GM15510 (cell line): ENCODE measurements around the gene NES.

Source experiments
- POLR2A ChIP-seq: IDR thresholded peaks from 3 replicates; pipeline ENCODE4 v1.6.1; 2011; ENCODE audit warnings: borderline replicate concordance; ENCODE audit not compliant: insufficient read length; ENCODE audit errors: extremely low read depth

Gene NES

DNA sequence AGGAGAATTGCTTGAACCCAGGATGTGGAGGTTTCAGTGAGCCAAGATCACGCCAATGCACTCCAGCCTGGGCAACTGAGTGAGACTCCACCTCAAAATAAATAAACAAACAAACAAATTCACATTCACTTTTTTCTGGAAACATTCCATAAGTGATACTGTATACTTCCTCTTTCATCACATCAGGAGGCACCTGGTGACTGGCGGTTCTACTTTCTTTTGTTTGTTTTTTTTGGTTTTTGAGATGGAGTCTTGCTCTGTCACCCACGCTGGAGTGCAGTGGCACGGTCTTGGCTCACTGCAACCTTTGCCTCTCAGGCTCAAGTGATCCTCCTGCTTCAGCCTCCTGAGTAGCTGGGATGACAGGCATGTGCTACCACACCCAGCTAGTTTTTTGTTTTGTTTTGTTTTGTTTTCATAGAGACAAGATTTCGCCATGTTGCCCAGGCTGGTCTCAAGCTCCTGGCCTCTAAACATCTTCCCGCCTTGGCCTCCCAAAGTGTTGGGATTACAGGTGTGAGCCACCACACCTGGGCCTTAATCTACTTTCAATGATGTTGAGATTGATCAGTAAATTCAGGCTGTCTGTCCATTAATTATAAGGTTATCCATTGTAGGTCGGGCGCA is 47.3 kb downstream of the NES start:
- TF ChIP-seq POLR2A: no peak

DNA sequence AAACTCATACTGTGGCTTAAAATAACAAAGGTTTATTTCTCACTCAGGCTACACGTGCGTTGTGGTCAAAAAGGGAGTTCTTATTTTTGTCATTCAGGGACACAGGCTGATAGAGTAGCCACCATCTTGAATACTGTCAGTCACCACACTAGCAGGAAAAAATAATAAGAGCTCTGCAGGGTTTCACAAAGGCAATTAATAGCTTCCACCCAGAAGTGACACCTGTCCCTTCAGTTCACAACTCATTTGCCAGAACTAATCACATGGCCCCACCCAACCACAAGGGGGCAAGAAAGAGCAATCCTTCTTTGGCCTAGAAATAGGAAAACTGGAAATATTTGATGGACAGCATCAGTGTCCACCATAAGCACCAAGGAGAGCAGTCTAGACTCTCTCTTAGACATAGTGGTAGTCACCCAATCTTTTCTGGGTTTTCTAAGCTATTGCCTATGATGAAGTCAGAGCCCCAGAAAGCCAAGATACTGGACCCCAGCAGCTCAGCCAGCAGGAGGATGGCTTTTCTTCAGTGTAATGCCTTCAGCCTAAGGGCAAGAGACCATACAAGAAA is 49.8 kb downstream of the NES start:
- no peak for TF ChIP-seq POLR2A

DNA sequence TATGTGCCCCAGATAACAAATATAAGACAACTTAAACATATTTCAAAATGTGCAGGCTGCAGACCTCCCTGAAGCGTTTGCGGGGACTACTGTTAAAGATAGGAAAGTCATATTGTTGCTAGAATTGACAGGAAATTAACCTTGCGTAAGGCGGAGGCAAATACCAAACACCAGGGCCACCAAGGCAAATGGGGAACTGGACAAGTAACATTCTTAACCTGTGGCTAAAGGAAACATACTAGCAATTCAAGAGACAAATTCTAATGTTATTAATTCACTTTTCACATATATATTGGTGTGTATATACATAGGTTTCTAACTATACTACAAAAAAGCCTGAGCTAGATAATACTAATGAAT is 51.1 kb downstream of the NES start:
- no peak for TF ChIP-seq POLR2A

DNA sequence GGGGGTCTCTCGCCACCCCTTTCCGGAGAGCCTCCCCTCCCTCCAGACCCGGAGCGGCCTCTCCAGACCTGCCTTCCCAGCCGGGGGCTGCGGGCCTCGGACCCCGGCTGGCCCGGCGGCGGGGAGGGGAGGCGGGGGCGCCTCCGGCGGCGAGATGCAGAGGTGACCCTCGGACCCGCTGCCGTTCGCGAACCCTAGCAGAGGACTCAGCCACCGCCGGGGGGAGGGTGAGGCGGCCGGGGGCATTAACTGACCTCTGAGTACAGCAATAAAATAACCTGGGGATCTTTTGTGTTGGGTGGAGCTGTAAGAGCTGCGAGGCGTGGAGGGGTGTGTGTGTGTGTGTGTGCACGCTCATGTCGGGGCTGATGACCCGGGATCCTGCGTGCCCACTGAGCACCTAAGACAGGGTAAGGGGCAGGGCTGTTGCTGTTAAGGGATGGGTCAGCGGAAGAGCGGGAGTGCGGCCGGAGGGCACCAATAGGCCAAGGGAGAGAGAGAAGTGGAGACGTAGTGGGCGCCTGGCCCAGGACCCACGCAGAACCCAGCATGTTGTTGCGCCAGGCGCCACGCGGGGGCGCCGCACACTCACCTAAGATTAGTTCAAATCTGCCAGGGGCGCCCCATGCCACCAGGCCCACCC is 51.6 kb downstream of the NES start:
- TF ChIP-seq POLR2A: no peak

DNA sequence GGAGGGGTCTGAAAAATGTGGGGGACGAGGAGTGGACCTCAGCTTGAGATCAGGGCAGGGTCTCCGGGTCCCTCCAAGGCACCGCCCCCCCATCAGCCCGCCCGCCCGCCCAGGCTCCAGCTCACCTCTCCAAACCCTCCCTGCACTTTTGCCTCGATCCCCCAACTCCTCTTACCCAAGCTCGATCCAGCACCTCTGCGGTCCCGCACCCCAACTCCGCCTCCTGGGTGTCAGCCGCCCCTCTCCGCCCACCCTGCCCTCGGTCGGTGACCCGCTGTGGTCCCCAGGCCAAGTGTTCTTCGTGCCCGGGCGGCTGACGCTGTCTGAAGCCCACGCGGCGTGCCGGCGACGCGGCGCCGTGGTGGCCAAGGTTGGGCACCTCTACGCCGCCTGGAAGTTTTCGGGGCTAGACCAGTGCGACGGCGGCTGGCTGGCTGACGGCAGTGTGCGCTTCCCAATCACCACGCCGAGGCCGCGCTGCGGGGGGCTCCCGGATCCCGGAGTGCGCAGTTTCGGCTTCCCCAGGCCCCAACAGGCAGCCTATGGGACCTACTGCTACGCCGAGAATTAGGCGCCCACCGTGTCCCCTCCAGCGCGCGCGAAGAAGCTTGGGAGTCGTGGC is 52.3 kb downstream of the NES start:
- TF ChIP-seq POLR2A: no peak

DNA sequence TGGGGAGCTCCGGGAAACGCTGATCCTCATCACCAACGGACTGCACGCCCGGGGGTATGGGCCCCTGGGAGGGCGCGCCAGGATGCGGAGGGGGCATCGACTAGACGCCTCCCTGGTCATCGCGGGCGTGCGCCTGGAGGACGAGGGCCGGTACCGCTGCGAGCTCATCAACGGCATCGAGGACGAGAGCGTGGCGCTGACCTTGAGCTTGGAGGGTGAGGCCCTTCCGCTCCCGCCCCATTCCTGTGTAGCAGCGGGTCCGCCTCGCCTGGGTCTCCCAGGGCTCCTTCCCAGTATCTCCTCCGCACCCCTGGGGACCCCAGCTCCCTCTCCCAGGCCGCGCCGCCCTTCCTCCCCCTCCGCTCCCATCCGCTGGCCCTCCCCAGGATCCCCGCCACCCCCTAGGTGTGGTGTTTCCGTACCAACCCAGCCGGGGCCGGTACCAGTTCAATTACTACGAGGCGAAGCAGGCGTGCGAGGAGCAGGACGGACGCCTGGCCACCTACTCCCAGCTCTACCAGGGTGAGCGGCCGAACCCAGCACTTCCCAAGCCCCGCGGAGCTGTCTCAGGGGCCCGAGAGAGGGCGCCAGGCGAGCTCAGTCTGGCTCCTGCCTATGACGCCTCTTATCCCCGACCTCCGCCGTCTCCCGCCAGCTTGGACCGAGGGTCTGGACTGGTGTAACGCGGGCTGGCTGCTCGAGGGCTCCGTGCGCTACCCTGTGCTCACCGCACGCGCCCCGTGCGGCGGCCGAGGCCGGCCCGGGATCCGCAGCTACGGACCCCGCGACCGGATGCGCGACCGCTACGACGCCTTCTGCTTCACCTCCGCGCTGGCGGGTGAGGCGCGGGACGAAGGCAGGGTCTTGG is 53.0 kb downstream of the NES start:
- no peak for TF ChIP-seq POLR2A

DNA sequence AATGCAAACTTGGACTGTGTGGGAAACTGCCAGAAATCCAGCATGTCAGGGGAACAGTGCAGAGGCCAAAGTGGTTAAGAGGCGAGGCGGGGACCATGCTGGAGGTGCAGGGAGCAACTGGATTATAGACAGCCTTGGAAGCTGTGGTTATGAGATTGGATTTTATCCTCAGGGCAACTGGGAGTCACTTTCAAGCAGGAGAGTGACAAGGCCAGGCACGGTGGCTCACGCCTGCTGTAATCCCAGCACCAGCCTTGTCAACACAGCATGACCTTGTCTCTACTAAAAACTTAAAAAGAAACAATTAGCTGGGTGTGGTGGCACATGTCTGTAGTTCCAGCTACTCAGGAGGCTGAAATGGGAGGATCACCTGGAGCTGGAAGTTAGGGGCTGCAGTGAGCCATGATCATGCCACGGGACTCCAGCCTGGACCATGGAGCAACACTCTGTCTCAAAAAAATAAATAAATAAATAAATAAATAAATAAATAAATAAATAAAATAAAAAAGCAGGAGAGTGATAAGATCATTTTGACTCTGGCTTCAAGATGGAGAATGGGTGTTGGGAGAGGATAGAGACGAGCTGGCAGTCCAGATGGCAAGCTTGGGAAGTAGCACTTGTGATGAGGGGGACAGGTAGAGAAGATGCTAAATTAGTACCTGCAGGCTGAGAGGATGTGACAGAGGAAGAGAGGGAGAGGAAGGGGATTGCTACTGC is 54.5 kb downstream of the NES start:
- TF ChIP-seq POLR2A: no peak

DNA sequence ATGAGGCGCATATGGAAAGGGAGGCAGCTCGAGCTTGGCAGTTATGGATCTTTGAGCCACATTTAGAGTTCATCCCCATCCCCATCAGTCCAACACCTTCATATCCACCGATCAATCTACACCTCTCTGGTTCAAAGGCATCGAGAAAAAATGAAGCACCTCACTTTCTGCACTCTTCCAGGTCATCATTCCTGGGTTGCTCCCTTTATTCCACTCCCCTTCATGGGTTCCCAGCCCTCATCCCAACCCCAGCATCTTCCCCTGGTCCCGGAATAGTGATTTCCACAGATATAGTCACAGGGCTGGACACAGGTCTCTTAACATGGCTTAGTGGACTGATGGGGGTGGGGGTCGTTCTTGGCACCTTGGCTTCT is 57.6 kb downstream of the NES start:
- TF ChIP-seq POLR2A: no peak

DNA sequence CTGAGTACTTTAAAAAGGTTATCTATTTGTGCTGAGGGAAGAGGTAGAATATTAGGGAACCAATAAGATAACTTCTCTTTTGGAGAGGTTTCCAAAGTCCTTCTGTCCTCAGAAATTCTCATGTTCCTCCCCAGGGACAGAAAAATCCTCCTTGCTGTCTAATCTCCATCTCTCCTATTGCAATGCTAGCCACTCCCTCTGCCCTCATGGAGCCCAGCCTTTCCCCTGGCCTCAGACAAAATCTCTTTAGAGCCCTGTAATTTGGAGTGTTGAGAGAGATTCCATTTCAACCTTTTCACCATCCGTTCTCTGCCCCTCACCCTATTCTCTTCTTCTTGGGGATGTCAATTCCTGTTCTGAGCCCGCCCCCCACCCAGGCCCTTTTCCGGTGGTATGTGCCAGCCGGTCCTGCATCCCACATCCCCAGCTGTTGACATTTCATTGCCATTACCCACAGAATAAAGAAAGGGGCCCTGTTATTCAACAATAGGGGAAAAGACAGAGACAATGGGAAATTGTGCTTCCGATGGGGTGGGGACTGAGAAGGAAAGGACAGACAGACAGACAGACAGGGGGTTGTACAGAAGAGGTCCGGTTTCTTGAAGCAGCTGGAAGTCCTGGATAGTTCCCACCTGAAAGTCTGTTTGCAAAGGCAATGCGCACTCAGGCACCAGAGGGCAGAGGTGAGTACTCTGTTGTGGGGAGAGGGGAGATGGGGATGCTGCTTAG is 58.2 kb downstream of the NES start, which contains the start of gene HAPLN2:
Gene HAPLN2, plus strand, starts transcription at position 563 of the 729 bp plus-strand sequence. CDS start 4,076 bp downstream, outside the sequence.
- TF ChIP-seq POLR2A: no peak
